Liver (tissue), 9 donors: ENCODE results near the gene USP48. TPM values are rescaled to one million over a fixed set of nuclear protein-coding genes. Genes with fewer than 3 reads are reported as not detected.

ENCODE experiments used
- DNase-seq: peaks from one replicate; pipeline ENCODE4 v3.0.0-alpha.2; 2017; ENCODE audit warnings: low spot score
- H3K27ac ChIP-seq, 2 donors: one replicate each; pipeline ENCODE4 v1.7.0; 2013; ENCODE audit warnings: inconsistent platforms in 2 of 2, low read length in 2 of 2, control low read depth in 1 of 2, low read depth in 1 of 2, mild to moderate bottlenecking in 1 of 2
- H3K27me3 ChIP-seq, 4 donors: one replicate each; pipeline versions ENCODE4 v1.6.1 to v1.7.0; 2013; ENCODE audit warnings: low read length in 3 of 4, inconsistent platforms in 1 of 4, mild to moderate bottlenecking in 1 of 4, moderate library complexity in 1 of 4; ENCODE audit not compliant: control insufficient read depth in 4 of 4, insufficient read depth in 4 of 4
- H3K36me3 ChIP-seq, 4 donors: one replicate each; pipeline versions ENCODE4 v1.6.1 to v1.7.0; 2013; ENCODE audit warnings: low read length in 3 of 4, mild to moderate bottlenecking in 3 of 4, low read depth in 1 of 4, moderate library complexity in 1 of 4; ENCODE audit not compliant: control insufficient read depth in 4 of 4, insufficient read depth in 3 of 4
- H3K4me1 ChIP-seq, 4 donors: one replicate each; pipeline versions ENCODE4 v1.6.1 to v1.7.0; 2013; ENCODE audit warnings: low read length in 3 of 4, mild to moderate bottlenecking in 3 of 4, moderate library complexity in 1 of 4; ENCODE audit not compliant: control insufficient read depth in 4 of 4, insufficient read depth in 4 of 4
- H3K4me3 ChIP-seq, 3 donors: one replicate each; pipeline versions ENCODE4 v1.6.1 to v1.7.0; 2013; ENCODE audit warnings: low read length in 3 of 3, control low read depth in 1 of 3, low read depth in 1 of 3, mild to moderate bottlenecking in 1 of 3
- H3K9ac ChIP-seq, 2 donors: one replicate each; pipeline ENCODE4 v1.7.0; 2013; ENCODE audit warnings: low read length in 2 of 2, mild to moderate bottlenecking in 2 of 2, moderate library complexity in 2 of 2, control low read depth in 1 of 2, low read depth in 1 of 2
- H3K9me3 ChIP-seq, 4 donors: one replicate each; pipeline versions ENCODE4 v1.6.1 to v1.7.0; 2013; ENCODE audit warnings: low read length in 3 of 4; ENCODE audit not compliant: control insufficient read depth in 4 of 4
- EGR1 ChIP-seq, 2 donors: IDR thresholded peaks; 2 replicates each; pipeline ENCODE4 v1.6.1; 2016 to 2018; ENCODE audit warnings: antibody characterized with exemption in 2 of 2, low read depth in 2 of 2
- FOXA1 ChIP-seq: IDR thresholded peaks from 2 replicates; pipeline ENCODE4 v1.6.1; 2016; ENCODE audit warnings: antibody characterized with exemption
- FOXA2 ChIP-seq: IDR thresholded peaks from 2 replicates; pipeline ENCODE4 v1.6.1; 2016; ENCODE audit warnings: antibody characterized with exemption
- GABPA ChIP-seq, 2 donors: IDR thresholded peaks in 1 of 2; conservative IDR thresholded peaks in 1 of 2; 2 replicates each; pipeline ENCODE4 v1.6.1; 2016; ENCODE audit warnings: antibody characterized with exemption in 2 of 2, mild to moderate bottlenecking in 1 of 2, moderate library complexity in 1 of 2
- HNF4A ChIP-seq, 2 donors: conservative IDR thresholded peaks; 2 replicates each; pipeline ENCODE4 v1.6.1; 2016; ENCODE audit warnings: antibody characterized with exemption in 2 of 2, mild to moderate bottlenecking in 2 of 2
- JUND ChIP-seq, 2 donors: IDR thresholded peaks; 2 replicates each; pipeline ENCODE4 v1.6.1; 2016; ENCODE audit warnings: antibody characterized with exemption in 2 of 2
- NR2F2 ChIP-seq: IDR thresholded peaks from 2 replicates; pipeline ENCODE4 v1.6.1; 2016; ENCODE audit warnings: antibody characterized with exemption
- RAD21 ChIP-seq, 2 donors: IDR thresholded peaks; 2 replicates each; pipeline ENCODE4 v1.6.1; 2016; ENCODE audit warnings: antibody characterized with exemption in 2 of 2, mild to moderate bottlenecking in 2 of 2
- RXRA ChIP-seq, 2 donors: IDR thresholded peaks; 2 replicates each; pipeline ENCODE4 v1.6.1; 2017 to 2018; ENCODE audit warnings: antibody characterized with exemption in 2 of 2, mild to moderate bottlenecking in 1 of 2
- SP1 ChIP-seq: IDR thresholded peaks from 2 replicates; pipeline ENCODE4 v1.6.1; 2018; ENCODE audit warnings: antibody characterized with exemption, mild to moderate bottlenecking
- TAF1 ChIP-seq: conservative IDR thresholded peaks from 2 replicates; pipeline ENCODE4 v1.6.1; 2016; ENCODE audit warnings: antibody characterized with exemption, mild to moderate bottlenecking
- YY1 ChIP-seq: IDR thresholded peaks from 2 replicates; pipeline ENCODE4 v1.6.1; 2016; ENCODE audit warnings: antibody characterized with exemption, mild to moderate bottlenecking
- WGBS: extraction: QIAGEN DNeasy Blood & Tissue Kit; methylation state at CpG from one replicate; pipeline ENCODE4 v1.1.7; 2013; 5-methylcytosine and 5-hydroxymethylcytosine counted together
- polyA plus RNA-seq, 2 donors: library from polyadenylated mRNA; stranded (reverse) in 1 of 2; unstranded in 1 of 2; fragments of 200-250 nt in 1 of 2; fragments of >200 nt in 1 of 2; fragmentation: Nextera tagmentation in 1 of 2; extraction: Ambion mirVana in 1 of 2; gene quantifications; one replicate each; pipeline versions ENCODE4 v1.2.1 to v1.2.3, GENCODE V29; 2013 to 2015
- total RNA-seq, 2 donors: library from RNA; depleted of rRNA; stranded (reverse); fragments of >200 nt; gene quantifications; one replicate each; pipeline ENCODE4 v1.2.3, GENCODE V29; 2014
- TF ChIP-seq, protein P1 (sequence below): IDR thresholded peaks from 2 replicates; pipeline ENCODE4 v1.6.1; 2016; ENCODE audit warnings: antibody characterized with exemption
- TF ChIP-seq, protein P2 (sequence below): fragments of 150-350 bp; IDR thresholded peaks from 2 replicates; pipeline ENCODE4 v1.5.1; 2017; ENCODE audit warnings: improper control_type of control experiment, low read depth, low read length; ENCODE audit not compliant: missing input control
- TF ChIP-seq, protein P3 (sequence below): IDR thresholded peaks from 2 replicates; pipeline ENCODE4 v1.6.1; 2016; ENCODE audit warnings: antibody characterized with exemption, mild to moderate bottlenecking
- TF ChIP-seq, protein P4 (sequence below): IDR thresholded peaks from 2 replicates; pipeline ENCODE4 v1.6.1; 2016; ENCODE audit warnings: antibody characterized with exemption
- TF ChIP-seq, protein P5 (sequence below): IDR thresholded peaks from 2 replicates; pipeline ENCODE4 v1.6.1; 2016; ENCODE audit warnings: antibody characterized with exemption
- donor health status: healthy.
- donor health status: healthy.
- donor health status: healthy.
- donor health status: healthy.
- donor health status: healthy.

The USP48 gene
- total and polyA plus RNA-seq, 4 donors: 7.8 to 34.9 (median 23.1) TPM

DNA sequence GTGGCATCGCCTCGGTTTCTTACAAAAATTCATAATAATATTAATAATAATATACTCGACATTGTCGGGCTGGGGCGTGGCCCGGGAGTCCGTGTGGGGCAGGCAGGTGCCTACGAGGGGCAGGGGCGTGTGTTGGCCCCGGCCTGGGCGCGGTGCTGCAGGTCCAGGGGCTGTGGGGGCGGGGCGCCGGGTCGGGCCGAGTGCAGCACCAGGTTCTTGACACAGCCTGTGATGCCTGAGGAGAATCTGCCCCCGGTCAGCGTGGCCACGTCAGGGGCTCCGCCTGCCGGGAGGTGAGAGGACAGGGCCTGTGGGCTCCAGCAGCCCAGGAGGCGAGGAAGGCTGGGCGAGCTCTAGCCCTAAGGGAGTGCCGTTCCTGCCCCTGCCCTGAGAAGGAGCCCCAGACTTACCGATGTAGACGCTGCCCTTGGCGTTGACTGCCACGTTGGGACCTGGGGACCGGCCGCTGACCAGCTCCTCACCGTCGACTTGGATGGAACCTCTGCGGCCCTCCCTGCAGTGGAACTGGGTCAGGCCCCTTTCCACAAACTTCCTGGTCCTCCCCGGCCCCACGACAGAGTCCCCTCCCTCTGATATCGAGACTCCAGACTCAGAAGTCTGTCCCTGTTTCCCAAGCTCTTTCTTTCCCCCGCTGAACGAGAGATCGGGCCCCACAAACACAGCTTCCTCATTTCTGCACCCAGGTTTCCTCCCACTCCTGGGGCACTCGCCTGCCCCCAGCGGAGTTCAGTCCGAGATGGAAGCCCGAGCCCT lies 40.4 kb upstream of the USP48 start:
- no peaks in the 10 kb centered on the region for H3K27me3 ChIP-seq
- WGBS: 88% methylated on average over 44 of the region's 44 CpGs
- H3K4me3 ChIP-seq: no peak overlapping the region
- TF ChIP-seq, protein P1, sequence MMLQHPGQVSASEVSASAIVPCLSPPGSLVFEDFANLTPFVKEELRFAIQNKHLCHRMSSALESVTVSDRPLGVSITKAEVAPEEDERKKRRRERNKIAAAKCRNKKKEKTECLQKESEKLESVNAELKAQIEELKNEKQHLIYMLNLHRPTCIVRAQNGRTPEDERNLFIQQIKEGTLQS: no peak
- no peak for TF ChIP-seq RXRA (IDR thresholded peaks at IDR 0.05)
- TF ChIP-seq GABPA (IDR thresholded peaks at IDR 0.05 in 1 of 2, conservative IDR thresholded peaks at IDR 0.05 in 1 of 2): no peak
- TF ChIP-seq, protein P2, sequence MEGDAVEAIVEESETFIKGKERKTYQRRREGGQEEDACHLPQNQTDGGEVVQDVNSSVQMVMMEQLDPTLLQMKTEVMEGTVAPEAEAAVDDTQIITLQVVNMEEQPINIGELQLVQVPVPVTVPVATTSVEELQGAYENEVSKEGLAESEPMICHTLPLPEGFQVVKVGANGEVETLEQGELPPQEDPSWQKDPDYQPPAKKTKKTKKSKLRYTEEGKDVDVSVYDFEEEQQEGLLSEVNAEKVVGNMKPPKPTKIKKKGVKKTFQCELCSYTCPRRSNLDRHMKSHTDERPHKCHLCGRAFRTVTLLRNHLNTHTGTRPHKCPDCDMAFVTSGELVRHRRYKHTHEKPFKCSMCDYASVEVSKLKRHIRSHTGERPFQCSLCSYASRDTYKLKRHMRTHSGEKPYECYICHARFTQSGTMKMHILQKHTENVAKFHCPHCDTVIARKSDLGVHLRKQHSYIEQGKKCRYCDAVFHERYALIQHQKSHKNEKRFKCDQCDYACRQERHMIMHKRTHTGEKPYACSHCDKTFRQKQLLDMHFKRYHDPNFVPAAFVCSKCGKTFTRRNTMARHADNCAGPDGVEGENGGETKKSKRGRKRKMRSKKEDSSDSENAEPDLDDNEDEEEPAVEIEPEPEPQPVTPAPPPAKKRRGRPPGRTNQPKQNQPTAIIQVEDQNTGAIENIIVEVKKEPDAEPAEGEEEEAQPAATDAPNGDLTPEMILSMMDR: no peak
- no peak for TF ChIP-seq TAF1
- TF ChIP-seq SP1: no peak
- TF ChIP-seq RAD21 (IDR thresholded peaks at IDR 0.05): no peak
- TF ChIP-seq, protein P3, sequence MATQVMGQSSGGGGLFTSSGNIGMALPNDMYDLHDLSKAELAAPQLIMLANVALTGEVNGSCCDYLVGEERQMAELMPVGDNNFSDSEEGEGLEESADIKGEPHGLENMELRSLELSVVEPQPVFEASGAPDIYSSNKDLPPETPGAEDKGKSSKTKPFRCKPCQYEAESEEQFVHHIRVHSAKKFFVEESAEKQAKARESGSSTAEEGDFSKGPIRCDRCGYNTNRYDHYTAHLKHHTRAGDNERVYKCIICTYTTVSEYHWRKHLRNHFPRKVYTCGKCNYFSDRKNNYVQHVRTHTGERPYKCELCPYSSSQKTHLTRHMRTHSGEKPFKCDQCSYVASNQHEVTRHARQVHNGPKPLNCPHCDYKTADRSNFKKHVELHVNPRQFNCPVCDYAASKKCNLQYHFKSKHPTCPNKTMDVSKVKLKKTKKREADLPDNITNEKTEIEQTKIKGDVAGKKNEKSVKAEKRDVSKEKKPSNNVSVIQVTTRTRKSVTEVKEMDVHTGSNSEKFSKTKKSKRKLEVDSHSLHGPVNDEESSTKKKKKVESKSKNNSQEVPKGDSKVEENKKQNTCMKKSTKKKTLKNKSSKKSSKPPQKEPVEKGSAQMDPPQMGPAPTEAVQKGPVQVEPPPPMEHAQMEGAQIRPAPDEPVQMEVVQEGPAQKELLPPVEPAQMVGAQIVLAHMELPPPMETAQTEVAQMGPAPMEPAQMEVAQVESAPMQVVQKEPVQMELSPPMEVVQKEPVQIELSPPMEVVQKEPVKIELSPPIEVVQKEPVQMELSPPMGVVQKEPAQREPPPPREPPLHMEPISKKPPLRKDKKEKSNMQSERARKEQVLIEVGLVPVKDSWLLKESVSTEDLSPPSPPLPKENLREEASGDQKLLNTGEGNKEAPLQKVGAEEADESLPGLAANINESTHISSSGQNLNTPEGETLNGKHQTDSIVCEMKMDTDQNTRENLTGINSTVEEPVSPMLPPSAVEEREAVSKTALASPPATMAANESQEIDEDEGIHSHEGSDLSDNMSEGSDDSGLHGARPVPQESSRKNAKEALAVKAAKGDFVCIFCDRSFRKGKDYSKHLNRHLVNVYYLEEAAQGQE: no peak
- no peak for TF ChIP-seq FOXA2
- no peak for TF ChIP-seq NR2F2
- no peak for TF ChIP-seq YY1
- no peak for TF ChIP-seq JUND (IDR thresholded peaks at IDR 0.05)
- TF ChIP-seq, protein P4, sequence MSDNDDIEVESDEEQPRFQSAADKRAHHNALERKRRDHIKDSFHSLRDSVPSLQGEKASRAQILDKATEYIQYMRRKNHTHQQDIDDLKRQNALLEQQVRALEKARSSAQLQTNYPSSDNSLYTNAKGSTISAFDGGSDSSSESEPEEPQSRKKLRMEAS: no peak
- no peak for DNase-seq
- peaks cover 0 to 5% (median 0%) of the 10 kb centered on the region in 4 donors for H3K36me3 ChIP-seq
- no peak overlapping the region for H3K27ac ChIP-seq
- no peaks in the 10 kb centered on the region for H3K9me3 ChIP-seq
- no peaks in the 10 kb centered on the region for H3K4me1 ChIP-seq
- H3K9ac ChIP-seq: no peak overlapping the region

DNA sequence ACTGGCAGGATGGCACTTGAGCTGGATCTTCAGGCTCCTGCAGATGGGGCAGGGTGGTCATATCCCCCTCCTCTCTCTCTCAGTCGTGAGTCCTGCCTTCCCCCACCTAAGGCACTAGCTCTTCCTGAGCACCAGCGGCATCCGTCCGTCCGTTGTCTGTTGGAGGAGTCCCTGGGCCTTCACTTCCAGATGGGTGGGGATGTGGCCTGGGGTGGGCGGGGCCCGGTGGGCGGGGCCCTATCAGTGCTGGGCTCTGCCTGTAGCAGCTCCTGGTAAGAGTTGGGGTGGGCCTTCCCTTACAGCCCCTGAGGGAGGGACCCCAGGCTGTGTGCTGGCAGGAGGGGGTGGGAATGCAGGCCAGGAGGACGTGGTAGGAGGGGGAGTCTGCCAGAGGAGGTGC lies 39.4 kb upstream of the USP48 start:
- Histone ChIP-seq H3K4me1 (no peaks in the 10 kb centered on the region), H3K9me3 (no peaks in the 10 kb centered on the region), H3K27ac (no peak overlapping the region), H3K9ac (no peak overlapping the region), H3K4me3 (no peak overlapping the region), H3K36me3 (peaks cover 0 to 5% (median 0%) of the 10 kb centered on the region in 4 donors), H3K27me3 (no peaks in the 10 kb centered on the region)
- 70% methylated on average over 9 of the region's 9 CpGs for WGBS
- TF ChIP-seq YY1: no peak
- TF ChIP-seq HNF4A (conservative IDR thresholded peaks at IDR 0.05): no peak
- TF ChIP-seq, protein P4: no peak
- TF ChIP-seq RXRA (IDR thresholded peaks at IDR 0.05): no peak
- no peak for TF ChIP-seq SP1
- no peak for TF ChIP-seq FOXA1
- TF ChIP-seq TAF1: no peak
- TF ChIP-seq, protein P5, sequence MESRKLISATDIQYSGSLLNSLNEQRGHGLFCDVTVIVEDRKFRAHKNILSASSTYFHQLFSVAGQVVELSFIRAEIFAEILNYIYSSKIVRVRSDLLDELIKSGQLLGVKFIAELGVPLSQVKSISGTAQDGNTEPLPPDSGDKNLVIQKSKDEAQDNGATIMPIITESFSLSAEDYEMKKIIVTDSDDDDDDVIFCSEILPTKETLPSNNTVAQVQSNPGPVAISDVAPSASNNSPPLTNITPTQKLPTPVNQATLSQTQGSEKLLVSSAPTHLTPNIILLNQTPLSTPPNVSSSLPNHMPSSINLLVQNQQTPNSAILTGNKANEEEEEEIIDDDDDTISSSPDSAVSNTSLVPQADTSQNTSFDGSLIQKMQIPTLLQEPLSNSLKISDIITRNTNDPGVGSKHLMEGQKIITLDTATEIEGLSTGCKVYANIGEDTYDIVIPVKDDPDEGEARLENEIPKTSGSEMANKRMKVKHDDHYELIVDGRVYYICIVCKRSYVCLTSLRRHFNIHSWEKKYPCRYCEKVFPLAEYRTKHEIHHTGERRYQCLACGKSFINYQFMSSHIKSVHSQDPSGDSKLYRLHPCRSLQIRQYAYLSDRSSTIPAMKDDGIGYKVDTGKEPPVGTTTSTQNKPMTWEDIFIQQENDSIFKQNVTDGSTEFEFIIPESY: no peak
- TF ChIP-seq, protein P3: no peak
- no peak for TF ChIP-seq FOXA2
- TF ChIP-seq EGR1 (IDR thresholded peaks at IDR 0.05; ENCODE audit: low read depth in 2 of 2): no peak
- TF ChIP-seq RAD21 (IDR thresholded peaks at IDR 0.05): no peak
- TF ChIP-seq GABPA (IDR thresholded peaks at IDR 0.05 in 1 of 2, conservative IDR thresholded peaks at IDR 0.05 in 1 of 2): no peak
- TF ChIP-seq, protein P1: no peak
- DNase-seq: peak; percentile 67
